ENCODE data around the gene SYT2. TPM values are rescaled to one million over a fixed set of nuclear protein-coding genes. Genes with fewer than 3 reads are reported as not detected.
A peak's percentile ranks its signal among the peaks of the same experiment; 100 is the strongest.

SYT2 gene
- total RNA-seq, 4 donors from 2014 or later, result 0.11 to 0.19 TPM; not detected in 2

GRCh38 chr1:202588503-202589189, 121.6 kb downstream of the SYT2 start:
- Histone ChIP-seq H3K36me3 (peaks cover 0 to 22% (median 16%) of the 10 kb centered on the region in 4 donors), H3K4me3 (no peak overlapping the region), H3K9me3 (no peaks in the 10 kb centered on the region), H3K27ac (replicated peaks in 1 of 4) (peak overlapping the region; percentile 83 to 86 (median 84)), H3K4me1 (peaks cover 79 to 95% (median 82%) of the 10 kb centered on the region in 4 donors), H3K27me3 (peaks cover 0 to 4% (median 0%) of the 10 kb centered on the region in 4 donors)
- WGBS, result 86% methylated on average over 4 of the region's 4 CpGs
- DNase-seq (ENCODE audit: extremely low spot score), result no peak
- intact Hi-C loops (cut with DNase I), result no loop called here
- TF ChIP-seq CTCF (IDR thresholded peaks at IDR 0.05) (no peak), POLR2A (IDR thresholded peaks at IDR 0.05; ENCODE audit: low read depth) (no peak), EP300 (IDR thresholded peaks at IDR 0.05) (no peak), POLR2AphosphoS5 (IDR thresholded peaks at IDR 0.05) (no peak)

GRCh38 chr1:202587859-202588485, 122.3 kb downstream of the SYT2 start:
- peak overlapping the region; percentile 83 to 86 (median 84) for H3K27ac ChIP-seq (replicated peaks in 1 of 4)
- DNase-seq (ENCODE audit: extremely low spot score), result no peak
- 43% methylated on average over 1 of the region's 1 CpG for WGBS
- no peak overlapping the region for H3K4me3 ChIP-seq
- H3K9me3 ChIP-seq, result no peaks in the 10 kb centered on the region
- H3K4me1 ChIP-seq, result peaks cover 74 to 91% (median 76%) of the 10 kb centered on the region in 4 donors
- TF ChIP-seq CTCF (IDR thresholded peaks at IDR 0.05) (no peak), POLR2AphosphoS5 (IDR thresholded peaks at IDR 0.05) (peak; percentile 4 to 46)
- H3K36me3 ChIP-seq, result peaks cover 0 to 29% (median 20%) of the 10 kb centered on the region in 4 donors
- intact Hi-C loops (cut with DNase I), result no loop called here
- H3K27me3 ChIP-seq, result peaks cover 0 to 4% (median 0%) of the 10 kb centered on the region in 4 donors

- intact Hi-C loops (cut with DNase I), result no loop called here
Observed at GRCh38 chr1:202586871-202587270, 123.4 kb downstream of the SYT2 start.

GRCh38 chr1:202586018-202586821, 124.0 kb downstream of the SYT2 start:
- TF ChIP-seq EP300 (IDR thresholded peaks at IDR 0.05), result no peak
- peak in 1 of 2 donors; percentile 50 for TF ChIP-seq POLR2AphosphoS5 (IDR thresholded peaks at IDR 0.05)
- no peak for TF ChIP-seq CTCF (IDR thresholded peaks at IDR 0.05)
- no peak for TF ChIP-seq POLR2A (IDR thresholded peaks at IDR 0.05; ENCODE audit: low read depth)
- Histone ChIP-seq H3K9me3 (no peaks in the 10 kb centered on the region), H3K4me1 (peaks cover 65 to 88% (median 69%) of the 10 kb centered on the region in 4 donors), H3K27ac (replicated peaks in 1 of 4) (peak overlapping the region; percentile 83 to 86 (median 84)), H3K4me3 (no peak overlapping the region), H3K36me3 (peaks cover 5 to 37% (median 35%) of the 10 kb centered on the region in 4 donors), H3K27me3 (peaks cover 0 to 4% (median 0%) of the 10 kb centered on the region in 4 donors)
- DNase-seq (ENCODE audit: extremely low spot score), result no peak
- WGBS, result 40% methylated on average over 4 of the region's 4 CpGs
- intact Hi-C loops (cut with DNase I), result no loop called here

More at GRCh38 chr1:202586871-202587270, 123.4 kb downstream of the SYT2 start:
- DNase-seq (ENCODE audit: extremely low spot score), result no peak
- WGBS, result 65% methylated on average over 1 of the region's 1 CpG
- peaks cover 0 to 36% (median 29%) of the 10 kb centered on the region in 4 donors for H3K36me3 ChIP-seq
- peaks cover 0 to 4% (median 0%) of the 10 kb centered on the region in 4 donors for H3K27me3 ChIP-seq
- H3K9me3 ChIP-seq, result no peaks in the 10 kb centered on the region
- TF ChIP-seq EP300 (IDR thresholded peaks at IDR 0.05) (no peak), CTCF (IDR thresholded peaks at IDR 0.05) (no peak), POLR2AphosphoS5 (IDR thresholded peaks at IDR 0.05) (no peak), POLR2A (IDR thresholded peaks at IDR 0.05; ENCODE audit: low read depth) (no peak)
- H3K27ac ChIP-seq (replicated peaks in 1 of 4), result peak overlapping the region; percentile 83 to 86 (median 84)
- H3K4me1 ChIP-seq, result peaks cover 65 to 86% (median 69%) of the 10 kb centered on the region in 4 donors
- H3K4me3 ChIP-seq, result no peak overlapping the region

All from esophagus muscularis mucosa (tissue), 4 donors.